CD14-positive monocyte (primary cell): Measurements from ENCODE around the gene DNM2. TPM values are rescaled to one million over a fixed set of nuclear protein-coding genes. Genes with fewer than 3 reads are reported as not detected.

Experiments used
- DNase-seq, 3 donors: peaks; one replicate each; pipeline ENCODE4 v3.0.0-alpha.2; 2011 to 2022
- H2AFZ ChIP-seq: 2 replicates; pipeline ENCODE4 v1.6.0; 2012; ENCODE audit warnings: mild to moderate bottlenecking, low read depth, low read length, inconsistent platforms; ENCODE audit not compliant: insufficient read depth, poor library complexity, severe bottlenecking
- H3K27ac ChIP-seq, 2 donors: 1 replicate in 1 of 2; 2 replicates in 1 of 2; pipeline ENCODE4 v1.5.1; 2012 to 2013; ENCODE audit warnings: low read length in 2 of 2, control low read depth in 1 of 2, inconsistent platforms in 1 of 2, low read depth in 1 of 2, mild to moderate bottlenecking in 1 of 2
- H3K27me3 ChIP-seq, 2 donors: one replicate each; pipeline versions ENCODE4 v1.6.0 to v1.6.1; 2011 to 2013; ENCODE audit warnings: low read length in 2 of 2; ENCODE audit not compliant: control insufficient read depth in 2 of 2, insufficient read depth in 2 of 2
- H3K36me3 ChIP-seq, 2 donors: replicated peaks in 1 of 2; 1 replicate in 1 of 2; 2 replicates in 1 of 2; pipeline versions ENCODE4 v1.5.1 to v1.6.1; 2012 to 2013; ENCODE audit warnings: low read length in 2 of 2, control low read depth in 1 of 2, inconsistent platforms in 1 of 2, mild to moderate bottlenecking in 1 of 2; ENCODE audit not compliant: insufficient read depth in 2 of 2, control insufficient read depth in 1 of 2
- H3K4me1 ChIP-seq, 2 donors: 1 replicate in 1 of 2; 2 replicates in 1 of 2; pipeline versions ENCODE4 v1.5.1 to v1.6.1; 2012 to 2013; ENCODE audit warnings: low read length in 2 of 2, control low read depth in 1 of 2, inconsistent platforms in 1 of 2, mild to moderate bottlenecking in 1 of 2, moderate library complexity in 1 of 2; ENCODE audit not compliant: insufficient read depth in 2 of 2, control insufficient read depth in 1 of 2
- H3K4me2 ChIP-seq: replicated peaks from 2 replicates; pipeline ENCODE3; 2012; ENCODE audit warnings: low read length, moderate library complexity, mild to moderate bottlenecking; ENCODE audit not compliant: poor library complexity, severe bottlenecking; ENCODE audit errors: extremely low read depth
- H3K4me3 ChIP-seq, 3 experiments: fragments of 200-600 bp in 1 of 3; sonication (generic) in 1 of 3; replicated peaks in 1 of 3; 1 replicate in 2 of 3; 2 replicates in 1 of 3; pipeline ENCODE4 v1.5.1; 2011 to 2013; ENCODE audit warnings: low read length in 3 of 3, mild to moderate bottlenecking in 3 of 3, control low read depth in 2 of 3, low read depth in 2 of 3, inconsistent platforms in 1 of 3, moderate library complexity in 1 of 3
- H3K79me2 ChIP-seq: 2 replicates; pipeline ENCODE4 v1.6.0; 2012; ENCODE audit warnings: mild to moderate bottlenecking, control low read depth, inconsistent platforms, low read length, moderate library complexity; ENCODE audit not compliant: insufficient read depth
- H3K9ac ChIP-seq: 2 replicates; pipeline ENCODE4 v1.6.0; 2017; ENCODE audit warnings: low read length, mild to moderate bottlenecking; ENCODE audit not compliant: insufficient read depth, poor library complexity, severe bottlenecking
- H3K9me3 ChIP-seq, 2 donors: replicated peaks in 1 of 2; 1 replicate in 1 of 2; 2 replicates in 1 of 2; pipeline versions ENCODE4 v1.5.1 to v1.6.1; 2012 to 2013; ENCODE audit warnings: low read length in 2 of 2, control low read depth in 1 of 2; ENCODE audit not compliant: control insufficient read depth in 1 of 2, insufficient read depth in 1 of 2
- H4K20me1 ChIP-seq: 2 replicates; pipeline ENCODE4 v1.6.0; 2012; ENCODE audit warnings: mild to moderate bottlenecking, low read length, control low read depth, moderate library complexity; ENCODE audit not compliant: insufficient read depth
- H3K27ac Mint-ChIP-seq, 7 donors: one replicate each; pipeline ENCODE4 v1.8.0; 2020; ENCODE audit warnings: mild to moderate bottlenecking in 7 of 7, mixed read lengths in 7 of 7, moderate library complexity in 6 of 7, inconsistent platforms in 2 of 7
- H3K27me3 Mint-ChIP-seq, 3 donors: one replicate each; pipeline ENCODE4 v1.8.0; 2021 to 2022; ENCODE audit warnings: low read depth in 3 of 3, mild to moderate bottlenecking in 3 of 3, mixed read lengths in 3 of 3, moderate library complexity in 3 of 3, inconsistent platforms in 1 of 3
- H3K36me3 Mint-ChIP-seq, 2 donors: one replicate each; pipeline ENCODE4 v1.8.0; 2020; ENCODE audit warnings: mixed read lengths in 2 of 2, inconsistent platforms in 1 of 2, mild to moderate bottlenecking in 1 of 2
- H3K4me1 Mint-ChIP-seq: one replicate; pipeline ENCODE4 v1.8.0; 2020; ENCODE audit warnings: mild to moderate bottlenecking, mixed read lengths
- H3K4me3 Mint-ChIP-seq, 2 donors: one replicate each; pipeline ENCODE4 v1.8.0; 2020; ENCODE audit warnings: mild to moderate bottlenecking in 2 of 2, mixed read lengths in 2 of 2, moderate library complexity in 1 of 2
- H3K9me3 Mint-ChIP-seq, 7 donors: one replicate each; pipeline ENCODE4 v1.8.0; 2020 to 2022; ENCODE audit warnings: mixed read lengths in 7 of 7, mild to moderate bottlenecking in 6 of 7, moderate library complexity in 6 of 7, inconsistent platforms in 2 of 7
- CTCF ChIP-seq: fragments of 200-600 bp; IDR thresholded peaks from one replicate; pipeline ENCODE4 v1.8.0; 2022; ENCODE audit warnings: antibody characterized with exemption, mild to moderate bottlenecking
- WGBS: methylation state at CpG from one replicate; pipeline ENCODE4 v1.1.5; 2013; ENCODE audit warnings: missing lambda C conversion rate; ENCODE audit not compliant: insufficient coverage; 5-methylcytosine and 5-hydroxymethylcytosine counted together
- intact Hi-C, 2 donors: fragments of 100-400 bp; cut with micrococcal nuclease; formaldehyde crosslinking; loops; one replicate each; pipeline versions ENCODE4 v1.15.0 to v1.15.1; 2023
- polyA plus RNA-seq, 3 donors: library from polyadenylated mRNA; depleted of rRNA in 1 of 3; unstranded in 2 of 3; stranded (reverse) in 1 of 3; fragments of 300-500 nt in 2 of 3; fragments of >200 nt in 1 of 3; fragmentation: Illumina TruSeq in 2 of 3; gene quantifications; 1 replicate in 2 of 3; 2 replicates in 1 of 3; pipeline ENCODE4 v1.2.3, GENCODE V29; 2012 to 2021

The DNM2 gene
- polyA plus RNA-seq, 3 donors = 53.0 to 186 (median 69.5) TPM

DNA sequence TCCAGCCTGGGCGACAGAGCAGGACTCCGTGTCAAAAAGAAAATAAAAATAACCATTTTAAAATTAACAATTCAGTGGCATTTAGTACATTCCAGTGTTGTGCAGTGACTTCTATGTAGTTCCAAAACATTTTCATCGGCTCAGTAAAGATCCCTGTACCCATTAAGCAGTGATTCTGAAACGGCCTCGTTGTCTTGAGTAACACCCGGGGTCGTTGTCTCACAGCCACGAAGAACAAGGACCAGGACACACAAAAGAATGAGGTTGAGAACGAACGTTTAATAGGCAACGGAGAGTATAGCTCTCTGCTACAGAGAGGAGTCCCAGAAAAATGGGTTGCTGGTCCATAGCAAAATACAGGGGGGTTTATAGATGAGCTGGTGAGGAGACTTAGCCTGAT, 120.5 kb downstream of the DNM2 start:
- H3K4me2 ChIP-seq = no peak overlapping the region
- no peak overlapping the region for H3K4me3 Mint-ChIP-seq
- 95% methylated on average over 11 of the region's 11 CpGs for WGBS

More for the DNA sequence above, 120.5 kb downstream of the DNM2 start:
- Histone ChIP-seq H3K4me3 (no peak overlapping the region), H3K27me3 (no peaks in the 10 kb centered on the region), H3K27ac (no peak overlapping the region), H3K9ac (no peak overlapping the region), H3K36me3 (peaks cover 7 to 13% of the 10 kb centered on the region in 2 donors), H3K4me1 (peaks cover 15 to 18% of the 10 kb centered on the region in 2 donors), H4K20me1 (peaks cover 14% of the 10 kb centered on the region), H3K79me2 (no peaks in the 10 kb centered on the region), H2AFZ (no peak overlapping the region), H3K9me3 (peaks cover 0 to 8% of the 10 kb centered on the region in 2 donors)
- Mint-ChIP-seq H3K9me3 (peaks cover 2 to 11% (median 7%) of the 10 kb centered on the region in 7 donors), H3K27ac (no peak overlapping the region), H3K36me3 (peaks cover 1 to 9% of the 10 kb centered on the region in 2 donors), H3K27me3 (peaks cover 0 to 9% (median 3%) of the 10 kb centered on the region in 3 donors), H3K4me1 (peaks cover 12% of the 10 kb centered on the region)
- no peak for DNase-seq
- no peak for TF ChIP-seq CTCF
- intact Hi-C loops = loop anchor here in 1 of 2 donors (5.0 kb wide), 1 partner anchor 34 kb away; the partner anchor contains the start of gene CARM1
